Fibroblast of mammary gland (primary cell): ENCODE data around the gene RASA3.
A peak's percentile ranks its signal among the peaks of the same experiment; 100 is the strongest.

Experiments
- DNase-seq: peaks from one replicate; pipeline ENCODE4 v3.0.0-alpha.2; 2010; ENCODE audit warnings: low read depth
- H3K4me3 ChIP-seq: 2 replicates; pipeline ENCODE4 v1.5.1; 2011; ENCODE audit warnings: low read depth, mild to moderate bottlenecking, low read length, moderate library complexity; ENCODE audit not compliant: control insufficient read depth
- CTCF ChIP-seq: conservative IDR thresholded peaks from 2 replicates; pipeline ENCODE4 v1.5.1; 2011; ENCODE audit warnings: low read depth, low read length, inconsistent platforms; ENCODE audit not compliant: control insufficient read depth, insufficient read depth

The RASA3 gene

GRCh38 chr13:114082849-114083645 lies 49.4 kb downstream of the RASA3 start:
- H3K4me3 ChIP-seq = no peak overlapping the region
- no peak for TF ChIP-seq CTCF
- peak; percentile 59 for DNase-seq

- TF ChIP-seq CTCF = no peak
Observed at GRCh38 chr13:114081761-114082681, 50.4 kb downstream of the RASA3 start.

GRCh38 chr13:114080739-114081561 lies 51.5 kb downstream of the RASA3 start:
- DNase-seq = no peak
- TF ChIP-seq CTCF = no peak
- no peak overlapping the region for H3K4me3 ChIP-seq

More at GRCh38 chr13:114081761-114082681, 50.4 kb downstream of the RASA3 start:
- H3K4me3 ChIP-seq = no peak overlapping the region
- no peak for DNase-seq

- no peak overlapping the region for H3K4me3 ChIP-seq
- DNase-seq = no peak
- no peak for TF ChIP-seq CTCF
Observed at GRCh38 chr13:114079601-114080536, 52.6 kb downstream of the RASA3 start.

- no peak for TF ChIP-seq CTCF
- peak; percentile 95 for DNase-seq
- no peak overlapping the region for H3K4me3 ChIP-seq
Observed at GRCh38 chr13:114078461-114079451, 53.7 kb downstream of the RASA3 start.
